H1 (cell line): ENCODE data around the gene FAT1. TPM values are rescaled to one million over a fixed set of nuclear protein-coding genes. Genes with fewer than 3 reads are reported as not detected.

Experiments used
- CTCF ChIA-PET: fragments of 300-600 bp; sonication (Branson Sonifier 250); formaldehyde crosslinking; loops from one replicate; lab custom pipeline; 2021; ENCODE audit not compliant: partially characterized antibody; lab: Charles Lee
- POLR2A ChIA-PET: fragments of 300-600 bp; sonication (Branson Sonifier 250); formaldehyde crosslinking; loops from one replicate; lab custom pipeline; 2021; ENCODE audit warnings: inconsistent platforms; ENCODE audit not compliant: partially characterized antibody; lab: Charles Lee
- DNase-seq, 2 experiments: peaks; one replicate each; pipeline versions ENCODE4 v3.0.0 to v3.0.0-alpha.2; 2010 to 2022; ENCODE audit warnings: low spot score in 2 of 2, low read depth in 1 of 2, mixed read lengths in 1 of 2
- FAIRE-seq: peaks from 2 replicates; lab custom pipeline; 2011; peaks lifted over from hg19 to GRCh38; lab: Jason Lieb, UNC
- H2AFZ ChIP-seq: 2 replicates; pipeline ENCODE4 v1.8.1; 2012; ENCODE audit warnings: low read length, inconsistent platforms
- H2AK5ac ChIP-seq: 2 replicates; pipeline ENCODE4 v1.6.1; 2013; ENCODE audit warnings: low read depth, low read length
- H2BK120ac ChIP-seq: replicated peaks from 2 replicates; pipeline ENCODE3; 2013; ENCODE audit warnings: low read depth, low read length, inconsistent platforms
- H2BK12ac ChIP-seq: 2 replicates; pipeline ENCODE4 v1.6.1; 2013; ENCODE audit warnings: low read depth, low read length
- H2BK15ac ChIP-seq: 2 replicates; pipeline ENCODE4 v1.6.1; 2013; ENCODE audit warnings: low read length
- H2BK20ac ChIP-seq: 2 replicates; pipeline ENCODE4 v1.6.1; 2013; ENCODE audit warnings: low read length
- H2BK5ac ChIP-seq: 2 replicates; pipeline ENCODE4 v1.6.1; 2013; ENCODE audit warnings: low read depth, low read length
- H3K14ac ChIP-seq: 2 replicates; pipeline ENCODE4 v1.6.1; 2013; ENCODE audit warnings: inconsistent platforms; ENCODE audit not compliant: insufficient read length
- H3K18ac ChIP-seq: 2 replicates; pipeline ENCODE4 v1.6.1; 2013; ENCODE audit warnings: low read length; ENCODE audit errors: extremely low read depth
- H3K23ac ChIP-seq: 2 replicates; pipeline ENCODE4 v1.6.1; 2013; ENCODE audit warnings: inconsistent platforms; ENCODE audit not compliant: insufficient read length
- H3K23me2 ChIP-seq: 2 replicates; pipeline ENCODE4 v1.6.1; 2013; ENCODE audit warnings: low read depth, low read length
- H3K27ac ChIP-seq: 2 replicates; pipeline ENCODE4 v1.6.1; 2011; ENCODE audit warnings: low read depth, low read length, inconsistent platforms
- H3K27me3 ChIP-seq, 4 experiments: replicated peaks in 1 of 4; 1 replicate in 1 of 4; 2 replicates in 3 of 4; pipeline versions ENCODE4 v1.6.1 to v1.8.1; 2011 to 2013; ENCODE audit warnings: low read length in 3 of 4, mild to moderate bottlenecking in 3 of 4, inconsistent platforms in 2 of 4, mixed read lengths in 2 of 4, moderate library complexity in 1 of 4; ENCODE audit not compliant: control insufficient read depth in 3 of 4, insufficient read depth in 3 of 4; ENCODE audit errors: extremely low read depth in 1 of 4
- H3K36me3 ChIP-seq, 4 experiments: 2 replicates each; pipeline versions ENCODE4 v1.6.1 to v1.8.1; 2011 to 2013; ENCODE audit warnings: mild to moderate bottlenecking in 4 of 4, low read length in 3 of 4, moderate library complexity in 2 of 4, control low read depth in 1 of 4, inconsistent platforms in 1 of 4; ENCODE audit not compliant: insufficient read depth in 4 of 4, control insufficient read depth in 2 of 4
- H3K4ac ChIP-seq: replicated peaks from 2 replicates; pipeline ENCODE3; 2013; ENCODE audit warnings: low read length, low read depth, mixed read lengths, inconsistent platforms; ENCODE audit not compliant: insufficient read length
- H3K4me1 ChIP-seq, 4 experiments: replicated peaks in 1 of 4; 1 replicate in 1 of 4; 2 replicates in 3 of 4; pipeline versions ENCODE4 v1.6.1 to v1.8.1; 2011 to 2013; ENCODE audit warnings: low read length in 3 of 4, inconsistent platforms in 2 of 4, mixed read lengths in 1 of 4; ENCODE audit not compliant: insufficient read depth in 4 of 4, control insufficient read depth in 3 of 4
- H3K4me2 ChIP-seq, 2 experiments: 2 replicates each; pipeline versions ENCODE4 v1.6.1 to v1.8.1; 2011 to 2013; ENCODE audit warnings: low read depth in 2 of 2, low read length in 2 of 2, control low read depth in 1 of 2, inconsistent platforms in 1 of 2, mild to moderate bottlenecking in 1 of 2; ENCODE audit not compliant: insufficient read depth in 1 of 2
- H3K4me3 ChIP-seq, 4 experiments: fragments of 200-600, 300-600 bp in 1 of 4; sonication (generic), shearing (Covaris generic), sonication (Bioruptor Twin) in 1 of 4; 2 replicates each; pipeline versions ENCODE4 v1.5.1 to v1.8.1; 2011 to 2016; ENCODE audit warnings: low read length in 4 of 4, low read depth in 3 of 4, control low read depth in 2 of 4, inconsistent platforms in 2 of 4, mild to moderate bottlenecking in 2 of 4, mixed read lengths in 1 of 4, moderate library complexity in 1 of 4; ENCODE audit not compliant: insufficient read depth in 2 of 4; ENCODE audit errors: extremely low read depth in 1 of 4
- H3K56ac ChIP-seq: replicated peaks from 2 replicates; pipeline ENCODE3; 2013; ENCODE audit warnings: low read depth, mild to moderate bottlenecking, mixed read lengths, low read length, inconsistent platforms; ENCODE audit not compliant: insufficient read length
- H3K79me1 ChIP-seq: 2 replicates; pipeline ENCODE4 v1.6.1; 2013; ENCODE audit warnings: low read depth, low read length, control low read depth
- H3K79me2 ChIP-seq, 2 experiments: 2 replicates each; pipeline versions ENCODE4 v1.6.1 to v1.8.1; 2012 to 2013; ENCODE audit warnings: low read length in 2 of 2, mild to moderate bottlenecking in 2 of 2, inconsistent platforms in 1 of 2; ENCODE audit not compliant: insufficient read depth in 2 of 2, control insufficient read depth in 1 of 2
- H3K9ac ChIP-seq, 4 experiments: replicated peaks in 1 of 4; 1 replicate in 1 of 4; 2 replicates in 3 of 4; pipeline versions ENCODE4 v1.6.1 to v1.8.1; 2011 to 2013; ENCODE audit warnings: low read depth in 3 of 4, low read length in 3 of 4, control low read depth in 2 of 4, mild to moderate bottlenecking in 2 of 4, moderate library complexity in 2 of 4, inconsistent platforms in 1 of 4; ENCODE audit errors: extremely low read depth in 1 of 4
- H3K9me3 ChIP-seq, 2 experiments: 2 replicates each; pipeline versions ENCODE4 v1.6.1 to v1.8.1; 2012 to 2013; ENCODE audit warnings: mild to moderate bottlenecking in 2 of 2, moderate library complexity in 2 of 2, control low read depth in 1 of 2, inconsistent platforms in 1 of 2, low read depth in 1 of 2, low read length in 1 of 2, mixed read lengths in 1 of 2; ENCODE audit not compliant: insufficient read depth in 2 of 2
- H4K20me1 ChIP-seq, 2 experiments: replicated peaks in 1 of 2; 2 replicates each; pipeline versions ENCODE3 to v1.8.1; 2011 to 2013; ENCODE audit warnings: inconsistent platforms in 2 of 2, low read length in 2 of 2, mild to moderate bottlenecking in 1 of 2; ENCODE audit not compliant: insufficient read depth in 2 of 2, control insufficient read depth in 1 of 2
- H4K5ac ChIP-seq: 2 replicates; pipeline ENCODE4 v1.6.1; 2013; ENCODE audit warnings: low read length, low read depth, mixed read lengths, inconsistent platforms; ENCODE audit not compliant: insufficient read length
- H4K8ac ChIP-seq: 2 replicates; pipeline ENCODE4 v1.8.0; 2013; ENCODE audit warnings: mild to moderate bottlenecking, moderate library complexity, low read length, inconsistent platforms; ENCODE audit not compliant: insufficient read depth; ENCODE audit errors: extremely low read depth
- H4K91ac ChIP-seq: replicated peaks from 2 replicates; pipeline ENCODE3; 2013; ENCODE audit warnings: low read length, mixed read lengths, inconsistent platforms; ENCODE audit not compliant: insufficient read length
- CBX8 ChIP-seq: fragments of 300-800, 300-1000 bp; sonication (generic); IDR thresholded peaks from 2 replicates; pipeline ENCODE4 v1.7.1; 2016; ENCODE audit warnings: low read depth, low read length, borderline replicate concordance
- CEBPB ChIP-seq: IDR thresholded peaks from 2 replicates; pipeline ENCODE4 v1.6.1; 2012; ENCODE audit warnings: low read depth, low read length
- CREB1 ChIP-seq: IDR thresholded peaks from 2 replicates; pipeline ENCODE4 v1.6.1; 2012; ENCODE audit warnings: inconsistent platforms
- CTCF ChIP-seq, 3 experiments: IDR thresholded peaks; 1 replicate in 2 of 3; 2 replicates in 1 of 3; pipeline versions ENCODE4 v1.5.1 to v1.6.1; 2011; ENCODE audit warnings: low read length in 3 of 3, mild to moderate bottlenecking in 3 of 3, inconsistent platforms in 2 of 3, low read depth in 1 of 3, moderate library complexity in 1 of 3; ENCODE audit not compliant: insufficient read depth in 1 of 3; ENCODE audit errors: control extremely low read depth in 1 of 3
- GTF2F1 ChIP-seq: IDR thresholded peaks from 2 replicates; pipeline ENCODE4 v1.6.1; 2012; ENCODE audit warnings: low read depth, low read length, improper control_type of control experiment, borderline replicate concordance
- KDM4A ChIP-seq: IDR thresholded peaks from one replicate; pipeline ENCODE4 v1.7.1; 2012; ENCODE audit warnings: low read depth, mild to moderate bottlenecking, moderate library complexity, low read length, inconsistent platforms; ENCODE audit not compliant: severe bottlenecking
- SIRT6 ChIP-seq: IDR thresholded peaks from one replicate; pipeline ENCODE4 v1.7.1; 2012; ENCODE audit warnings: low read length, inconsistent platforms
- TAF7 ChIP-seq: optimal IDR thresholded peaks from 2 replicates; pipeline ENCODE3; 2011; ENCODE audit warnings: low read depth, mild to moderate bottlenecking, inconsistent platforms, low read length, moderate library complexity, borderline replicate concordance
- TCF12 ChIP-seq: IDR thresholded peaks from 2 replicates; pipeline ENCODE4 v1.6.1; 2011; ENCODE audit warnings: low read depth, mild to moderate bottlenecking, low read length
- YY1 ChIP-seq: IDR thresholded peaks from 2 replicates; pipeline ENCODE4 v1.6.1; 2011; ENCODE audit warnings: low read depth, mild to moderate bottlenecking, low read length
- ZNF274 ChIP-seq: IDR thresholded peaks from 2 replicates; pipeline ENCODE4 v1.7.0; 2012; ENCODE audit warnings: low read length, borderline replicate concordance; ENCODE audit errors: extremely low read depth
- WGBS, 2 experiments: shearing (Covaris generic) in 1 of 2; methylation state at CpG; one replicate each; pipeline versions ENCODE4 v1.1.6 to v1.1.7; 2013 to 2015; ENCODE audit warnings: low lambda C conversion rate in 2 of 2, mixed read lengths in 2 of 2, inconsistent platforms in 1 of 2, low coverage in 1 of 2, missing lambda C conversion rate in 1 of 2; ENCODE audit not compliant: insufficient replicate concordance in 2 of 2, insufficient coverage in 1 of 2, insufficient read length in 1 of 2; ENCODE audit errors: extremely low coverage in 1 of 2, missing lambda C conversion rate in 1 of 2; 5-methylcytosine and 5-hydroxymethylcytosine counted together
- polyA plus RNA-seq, 7 experiments: library from polyadenylated mRNA; depleted of rRNA in 3 of 7; stranded (reverse) in 5 of 7; unstranded in 2 of 7; fragments of >200 nt in 5 of 7; fragments of 200-250 nt in 2 of 7; gene quantifications; 1 replicate in 5 of 7; 2 replicates in 1 of 7; 4 replicates in 1 of 7; pipeline versions ENCODE4 v1.2.1 to v1.2.3, GENCODE V29; 2011 to 2013; ENCODE audit warnings: missing spikeins in 2 of 7, mixed read lengths in 2 of 7
- total RNA-seq: library from RNA; stranded (reverse); fragmentation: NEBNext Ultra II Directional; extraction: Animal tissue kit (Norgen Biotek cat#: 25700); gene quantifications from 2 replicates; pipeline ENCODE4 v1.2.1, GENCODE V29; 2021
- TF ChIP-seq, protein P1 (sequence below): IDR thresholded peaks from 2 replicates; pipeline ENCODE4 v1.6.1; 2012; ENCODE audit warnings: inconsistent platforms

Gene FAT1
- total and polyA plus RNA-seq, 2 of the 8 experiments (the other 6 are each of a cell fraction or from before 2014, with no cell fraction given): 94.4 to 137 TPM

GRCh38 chr4:186752325-186752724 lies 28.7 kb upstream of the FAT1 start:
- Histone ChIP-seq H4K20me1 (no peaks in the 10 kb centered on the region), H2BK15ac (no peak overlapping the region), H3K14ac (no peak overlapping the region), H2AK5ac (no peak overlapping the region), H3K4me1 (no peaks in the 10 kb centered on the region; a peak in 1 of 7 replicates), H4K8ac (no peak overlapping the region), H3K27me3 (no peaks in the 10 kb centered on the region), H3K9ac (no peak overlapping the region), H3K79me2 (no peaks in the 10 kb centered on the region), H3K18ac (no peak overlapping the region), H2AFZ (no peak overlapping the region), H4K5ac (no peak overlapping the region), H2BK5ac (no peak overlapping the region), H3K79me1 (no peaks in the 10 kb centered on the region), H3K4ac (no peak overlapping the region), H3K23me2 (no peaks in the 10 kb centered on the region), H3K4me2 (no peak overlapping the region), H3K27ac (no peak overlapping the region), H3K56ac (no peak overlapping the region), H2BK20ac (no peak overlapping the region), H2BK12ac (no peak overlapping the region), H2BK120ac (no peak overlapping the region), H4K91ac (no peak overlapping the region), H3K23ac (no peak overlapping the region), H3K4me3 (no peak overlapping the region), H3K9me3 (no peaks in the 10 kb centered on the region), H3K36me3 (no peaks in the 10 kb centered on the region)
- 97% methylated on average over 6 of the region's 6 CpGs; no CpG with 5 or more reads in 1 of the 2 experiments for WGBS, 2 experiments
- DNase-seq: no peak
- POLR2A ChIA-PET: no interaction called here
- no peak for FAIRE-seq
- CTCF ChIA-PET: interaction anchor here (0.8 kb wide), 1 partner anchor 15 kb away, joined by 3 read pairs; no protein-coding TSS in a partner anchor
- TF ChIP-seq GTF2F1 (no peak), KDM4A (no peak), CBX8 (no peak), CEBPB (no peak), SIRT6 (no peak), TAF7 (no peak), CREB1 (no peak), YY1 (no peak), ZNF274 (no peak), TCF12 (no peak), CTCF (IDR thresholded peaks at IDR 0.05; ENCODE audit: control extremely low read depth in 1 of 3, insufficient read depth in 1 of 3, low read depth in 1 of 3, low read length in 3 of 3) (no peak)
- TF ChIP-seq, protein P1, sequence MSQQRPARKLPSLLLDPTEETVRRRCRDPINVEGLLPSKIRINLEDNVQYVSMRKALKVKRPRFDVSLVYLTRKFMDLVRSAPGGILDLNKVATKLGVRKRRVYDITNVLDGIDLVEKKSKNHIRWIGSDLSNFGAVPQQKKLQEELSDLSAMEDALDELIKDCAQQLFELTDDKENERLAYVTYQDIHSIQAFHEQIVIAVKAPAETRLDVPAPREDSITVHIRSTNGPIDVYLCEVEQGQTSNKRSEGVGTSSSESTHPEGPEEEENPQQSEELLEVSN: no peak
